ENCODE measurements around the gene A3GALT2.

The A3GALT2 gene

GRCh38 chr1:33363021-33363420, 42.1 kb upstream of the A3GALT2 start:
- no peak overlapping the region for H3K4me3 ChIP-seq (ENCODE audit: low read depth in 1 of 2, low read length in 2 of 2)
- peaks cover 0 to 16% of the 10 kb centered on the region in 2 donors for H3K4me1 ChIP-seq (ENCODE audit: control insufficient read depth in 1 of 2, insufficient read depth in 2 of 2, low read length in 2 of 2)
- H3K9me3 ChIP-seq (ENCODE audit: control insufficient read depth in 1 of 2, low read length in 2 of 2), result no peaks in the 10 kb centered on the region
- H3K36me3 ChIP-seq (ENCODE audit: control insufficient read depth in 1 of 2, insufficient read depth in 2 of 2, low read length in 2 of 2), result no peaks in the 10 kb centered on the region
- H3K27ac ChIP-seq (ENCODE audit: low read depth, low read length), result no peak overlapping the region
- H3K27me3 ChIP-seq (ENCODE audit: control insufficient read depth in 1 of 2, insufficient read depth in 2 of 2, low read length in 2 of 2), result no peaks in the 10 kb centered on the region
- H3K9ac ChIP-seq (ENCODE audit: low read depth in 1 of 2, low read length in 2 of 2), result no peak overlapping the region

DNA sequence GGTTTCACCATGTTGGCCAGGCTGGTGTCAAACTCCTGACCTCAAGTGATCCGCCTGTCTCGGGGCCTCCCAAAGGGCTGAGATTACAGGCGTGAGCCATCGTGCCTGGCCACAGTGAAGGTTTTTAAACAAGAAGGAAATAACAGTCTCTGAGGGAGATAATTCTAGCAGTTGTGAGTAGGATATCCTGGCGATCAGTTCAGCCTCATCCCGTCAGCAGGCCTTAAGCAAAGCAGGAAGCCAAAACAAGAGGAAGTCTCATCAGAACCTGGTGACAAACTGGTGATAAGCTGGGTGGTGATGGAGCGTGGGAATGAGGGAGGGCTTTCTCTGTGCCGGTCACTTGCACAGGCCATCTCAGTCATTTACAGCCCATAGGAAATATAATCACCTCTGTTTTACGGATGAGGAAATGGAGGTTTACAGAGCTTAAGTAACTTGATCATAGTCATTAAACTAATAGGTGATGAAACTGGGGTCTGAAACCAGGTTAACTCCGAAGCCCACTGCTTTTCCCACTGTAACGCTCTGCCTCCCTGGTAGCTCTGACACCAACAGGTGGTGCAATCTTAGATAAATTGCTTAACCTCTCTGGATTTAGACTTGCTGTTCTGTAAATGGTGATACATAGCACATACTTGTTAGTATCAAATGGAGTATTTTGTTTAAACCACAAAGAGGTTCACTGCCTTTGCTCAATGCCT, 40.8 kb upstream of the A3GALT2 start:
- Histone ChIP-seq H3K27ac (ENCODE audit: low read depth, low read length) (no peak overlapping the region), H3K4me3 (ENCODE audit: low read depth in 1 of 2, low read length in 2 of 2) (no peak overlapping the region), H3K36me3 (ENCODE audit: control insufficient read depth in 1 of 2, insufficient read depth in 2 of 2, low read length in 2 of 2) (no peaks in the 10 kb centered on the region), H3K9ac (ENCODE audit: low read depth in 1 of 2, low read length in 2 of 2) (no peak overlapping the region), H3K9me3 (ENCODE audit: control insufficient read depth in 1 of 2, low read length in 2 of 2) (no peaks in the 10 kb centered on the region), H3K4me1 (ENCODE audit: control insufficient read depth in 1 of 2, insufficient read depth in 2 of 2, low read length in 2 of 2) (peaks cover 0 to 9% of the 10 kb centered on the region in 2 donors), H3K27me3 (ENCODE audit: control insufficient read depth in 1 of 2, insufficient read depth in 2 of 2, low read length in 2 of 2) (no peaks in the 10 kb centered on the region)

DNA sequence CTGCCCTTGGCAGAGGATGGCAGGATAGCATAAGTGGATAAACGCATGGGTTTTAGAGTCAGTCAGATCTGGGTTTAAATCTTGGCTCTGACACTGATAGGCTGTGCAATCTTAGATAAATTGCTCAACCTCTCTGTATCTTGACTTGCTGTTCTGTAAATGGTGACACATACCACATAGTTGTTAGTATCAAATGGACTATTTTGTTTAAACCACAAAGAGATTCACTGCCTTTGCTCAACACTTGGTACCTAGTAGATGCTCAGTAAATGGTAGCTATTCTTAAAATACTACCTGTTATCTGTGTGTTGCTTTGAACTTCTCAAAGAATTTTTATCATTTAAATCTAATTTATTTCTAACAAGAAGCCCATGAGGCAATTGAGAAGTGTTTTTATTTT, 39.5 kb upstream of the A3GALT2 start:
- Histone ChIP-seq H3K27ac (ENCODE audit: low read depth, low read length) (no peak overlapping the region), H3K4me1 (ENCODE audit: control insufficient read depth in 1 of 2, insufficient read depth in 2 of 2, low read length in 2 of 2) (peaks cover 0 to 9% of the 10 kb centered on the region in 2 donors), H3K27me3 (ENCODE audit: control insufficient read depth in 1 of 2, insufficient read depth in 2 of 2, low read length in 2 of 2) (no peaks in the 10 kb centered on the region), H3K9me3 (ENCODE audit: control insufficient read depth in 1 of 2, low read length in 2 of 2) (no peaks in the 10 kb centered on the region), H3K9ac (ENCODE audit: low read depth in 1 of 2, low read length in 2 of 2) (no peak overlapping the region), H3K36me3 (ENCODE audit: control insufficient read depth in 1 of 2, insufficient read depth in 2 of 2, low read length in 2 of 2) (no peaks in the 10 kb centered on the region), H3K4me3 (ENCODE audit: low read depth in 1 of 2, low read length in 2 of 2) (no peak overlapping the region)

GRCh38 chr1:33359931-33360330, 39.0 kb upstream of the A3GALT2 start:
- Histone ChIP-seq H3K9ac (ENCODE audit: low read depth in 1 of 2, low read length in 2 of 2) (no peak overlapping the region), H3K27ac (ENCODE audit: low read depth, low read length) (no peak overlapping the region), H3K9me3 (ENCODE audit: control insufficient read depth in 1 of 2, low read length in 2 of 2) (no peaks in the 10 kb centered on the region), H3K4me1 (ENCODE audit: control insufficient read depth in 1 of 2, insufficient read depth in 2 of 2, low read length in 2 of 2) (peaks cover 0 to 8% of the 10 kb centered on the region in 2 donors), H3K27me3 (ENCODE audit: control insufficient read depth in 1 of 2, insufficient read depth in 2 of 2, low read length in 2 of 2) (no peaks in the 10 kb centered on the region), H3K36me3 (ENCODE audit: control insufficient read depth in 1 of 2, insufficient read depth in 2 of 2, low read length in 2 of 2) (peaks cover 0 to under 1% of the 10 kb centered on the region in 2 donors), H3K4me3 (ENCODE audit: low read depth in 1 of 2, low read length in 2 of 2) (no peak overlapping the region)

GRCh38 chr1:33358795-33359503, 38.1 kb upstream of the A3GALT2 start:
- H3K27me3 ChIP-seq (ENCODE audit: control insufficient read depth in 1 of 2, insufficient read depth in 2 of 2, low read length in 2 of 2), result no peaks in the 10 kb centered on the region
- H3K4me3 ChIP-seq (ENCODE audit: low read depth in 1 of 2, low read length in 2 of 2), result no peak overlapping the region
- peaks cover 0 to 6% of the 10 kb centered on the region in 2 donors for H3K4me1 ChIP-seq (ENCODE audit: control insufficient read depth in 1 of 2, insufficient read depth in 2 of 2, low read length in 2 of 2)
- no peaks in the 10 kb centered on the region for H3K9me3 ChIP-seq (ENCODE audit: control insufficient read depth in 1 of 2, low read length in 2 of 2)
- peaks cover 3 to 7% of the 10 kb centered on the region in 2 donors for H3K36me3 ChIP-seq (ENCODE audit: control insufficient read depth in 1 of 2, insufficient read depth in 2 of 2, low read length in 2 of 2)
- H3K9ac ChIP-seq (ENCODE audit: low read depth in 1 of 2, low read length in 2 of 2), result no peak overlapping the region
- H3K27ac ChIP-seq (ENCODE audit: low read depth, low read length), result no peak overlapping the region

GRCh38 chr1:33358114-33358794, 37.4 kb upstream of the A3GALT2 start:
- Histone ChIP-seq H3K4me3 (ENCODE audit: low read depth in 1 of 2, low read length in 2 of 2) (no peak overlapping the region), H3K9me3 (ENCODE audit: control insufficient read depth in 1 of 2, low read length in 2 of 2) (no peaks in the 10 kb centered on the region), H3K4me1 (ENCODE audit: control insufficient read depth in 1 of 2, insufficient read depth in 2 of 2, low read length in 2 of 2) (peaks cover 0 to under 1% of the 10 kb centered on the region in 2 donors), H3K27me3 (ENCODE audit: control insufficient read depth in 1 of 2, insufficient read depth in 2 of 2, low read length in 2 of 2) (no peaks in the 10 kb centered on the region), H3K9ac (ENCODE audit: low read depth in 1 of 2, low read length in 2 of 2) (no peak overlapping the region), H3K27ac (ENCODE audit: low read depth, low read length) (no peak overlapping the region), H3K36me3 (ENCODE audit: control insufficient read depth in 1 of 2, insufficient read depth in 2 of 2, low read length in 2 of 2) (peaks cover 3 to 7% of the 10 kb centered on the region in 2 donors)

DNA sequence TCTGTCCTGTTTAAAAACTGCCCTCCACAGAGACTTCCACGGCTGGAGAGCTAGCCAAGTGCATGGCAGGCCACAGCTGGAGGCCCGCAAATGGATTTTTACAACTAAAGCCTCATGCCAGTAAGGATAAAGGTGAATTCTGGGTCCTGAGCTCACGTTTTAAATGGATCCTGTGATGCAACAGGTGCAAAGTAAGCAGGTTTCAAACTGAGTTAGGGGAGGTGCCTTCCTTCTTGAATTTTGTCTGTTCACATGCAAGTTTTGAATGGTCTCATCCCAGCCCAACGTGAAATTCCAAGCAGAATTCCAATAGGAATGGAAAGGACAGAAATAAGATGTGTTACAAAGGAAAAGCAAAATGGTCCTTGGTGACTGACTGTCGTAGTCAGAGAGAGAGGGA, 36.2 kb upstream of the A3GALT2 start:
- H3K4me1 ChIP-seq (ENCODE audit: control insufficient read depth in 1 of 2, insufficient read depth in 2 of 2, low read length in 2 of 2), result no peaks in the 10 kb centered on the region
- no peak overlapping the region for H3K27ac ChIP-seq (ENCODE audit: low read depth, low read length)
- H3K36me3 ChIP-seq (ENCODE audit: control insufficient read depth in 1 of 2, insufficient read depth in 2 of 2, low read length in 2 of 2), result peaks cover 3 to 7% of the 10 kb centered on the region in 2 donors
- H3K4me3 ChIP-seq (ENCODE audit: low read depth in 1 of 2, low read length in 2 of 2), result no peak overlapping the region
- no peak overlapping the region for H3K9ac ChIP-seq (ENCODE audit: low read depth in 1 of 2, low read length in 2 of 2)
- no peaks in the 10 kb centered on the region for H3K27me3 ChIP-seq (ENCODE audit: control insufficient read depth in 1 of 2, insufficient read depth in 2 of 2, low read length in 2 of 2)
- no peaks in the 10 kb centered on the region for H3K9me3 ChIP-seq (ENCODE audit: control insufficient read depth in 1 of 2, low read length in 2 of 2)

GRCh38 chr1:33354707-33355316, 33.9 kb upstream of the A3GALT2 start:
- Histone ChIP-seq H3K27me3 (ENCODE audit: control insufficient read depth in 1 of 2, insufficient read depth in 2 of 2, low read length in 2 of 2) (no peaks in the 10 kb centered on the region), H3K9me3 (ENCODE audit: control insufficient read depth in 1 of 2, low read length in 2 of 2) (no peaks in the 10 kb centered on the region), H3K4me3 (ENCODE audit: low read depth in 1 of 2, low read length in 2 of 2) (no peak overlapping the region), H3K9ac (ENCODE audit: low read depth in 1 of 2, low read length in 2 of 2) (no peak overlapping the region), H3K4me1 (ENCODE audit: control insufficient read depth in 1 of 2, insufficient read depth in 2 of 2, low read length in 2 of 2) (peaks cover 8% of the 10 kb centered on the region in 2 donors), H3K36me3 (ENCODE audit: control insufficient read depth in 1 of 2, insufficient read depth in 2 of 2, low read length in 2 of 2) (peaks cover 3 to 7% of the 10 kb centered on the region in 2 donors), H3K27ac (ENCODE audit: low read depth, low read length) (no peak overlapping the region)

DNA sequence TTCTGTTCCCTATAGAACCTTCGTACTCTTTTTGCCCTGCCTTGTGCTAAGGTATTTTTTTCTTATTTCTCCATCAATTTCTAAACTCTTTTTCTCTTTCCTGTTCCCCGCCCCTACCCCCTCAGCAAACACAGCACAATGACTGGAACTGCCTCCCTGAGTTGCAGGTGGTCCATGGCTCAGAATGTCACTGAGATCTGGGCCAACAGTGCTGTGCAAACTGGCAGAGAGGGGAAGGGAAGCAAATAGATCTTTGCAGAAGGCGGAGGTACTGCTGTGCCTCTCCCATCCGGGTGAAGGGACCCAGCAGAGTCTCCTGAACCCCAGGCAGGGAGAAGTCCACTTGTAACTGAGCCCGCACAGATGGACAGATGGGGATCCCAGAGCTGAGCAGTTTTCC, 32.6 kb upstream of the A3GALT2 start:
- no peaks in the 10 kb centered on the region for H3K27me3 ChIP-seq (ENCODE audit: control insufficient read depth in 1 of 2, insufficient read depth in 2 of 2, low read length in 2 of 2)
- no peaks in the 10 kb centered on the region for H3K9me3 ChIP-seq (ENCODE audit: control insufficient read depth in 1 of 2, low read length in 2 of 2)
- H3K4me3 ChIP-seq (ENCODE audit: low read depth in 1 of 2, low read length in 2 of 2), result no peak overlapping the region
- H3K9ac ChIP-seq (ENCODE audit: low read depth in 1 of 2, low read length in 2 of 2), result no peak overlapping the region
- peaks cover 3 to 7% of the 10 kb centered on the region in 2 donors for H3K36me3 ChIP-seq (ENCODE audit: control insufficient read depth in 1 of 2, insufficient read depth in 2 of 2, low read length in 2 of 2)
- H3K27ac ChIP-seq (ENCODE audit: low read depth, low read length), result no peak overlapping the region
- peaks cover 9 to 10% of the 10 kb centered on the region in 2 donors for H3K4me1 ChIP-seq (ENCODE audit: control insufficient read depth in 1 of 2, insufficient read depth in 2 of 2, low read length in 2 of 2)

DNA sequence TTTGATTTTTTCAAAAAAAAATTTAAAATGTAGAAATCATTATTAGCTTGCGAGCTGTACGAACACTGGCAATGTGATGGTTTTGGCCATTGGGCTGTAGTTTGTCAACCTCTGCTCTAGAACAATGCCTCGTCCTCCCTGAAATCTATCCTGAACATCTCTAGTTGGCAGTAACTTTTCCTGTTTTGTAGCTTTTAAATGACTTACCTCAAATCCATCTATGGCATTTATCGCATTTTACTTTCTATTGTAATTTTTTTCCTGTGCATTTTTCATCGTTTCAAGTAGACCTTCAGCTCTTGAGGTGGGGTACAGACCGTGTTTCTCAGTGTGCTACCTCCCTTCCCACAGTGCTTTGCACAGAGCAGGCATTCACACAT, 30.4 kb upstream of the A3GALT2 start:
- peaks cover 3 to 7% of the 10 kb centered on the region in 2 donors for H3K36me3 ChIP-seq (ENCODE audit: control insufficient read depth in 1 of 2, insufficient read depth in 2 of 2, low read length in 2 of 2)
- H3K27ac ChIP-seq (ENCODE audit: low read depth, low read length), result no peak overlapping the region
- H3K9ac ChIP-seq (ENCODE audit: low read depth in 1 of 2, low read length in 2 of 2), result no peak overlapping the region
- H3K9me3 ChIP-seq (ENCODE audit: control insufficient read depth in 1 of 2, low read length in 2 of 2), result no peaks in the 10 kb centered on the region
- no peaks in the 10 kb centered on the region for H3K27me3 ChIP-seq (ENCODE audit: control insufficient read depth in 1 of 2, insufficient read depth in 2 of 2, low read length in 2 of 2)
- H3K4me3 ChIP-seq (ENCODE audit: low read depth in 1 of 2, low read length in 2 of 2), result no peak overlapping the region
- H3K4me1 ChIP-seq (ENCODE audit: control insufficient read depth in 1 of 2, insufficient read depth in 2 of 2, low read length in 2 of 2), result peaks cover 32% of the 10 kb centered on the region in 2 donors
